Hepatocyte (in vitro differentiated cells): ENCODE results near the gene SDK1. TPM values are rescaled to one million over a fixed set of nuclear protein-coding genes. Genes with fewer than 3 reads are reported as not detected.
A peak's percentile ranks its signal among the peaks of the same experiment; 100 is the strongest.

Experiments
- DNase-seq: peaks from one replicate; pipeline ENCODE4 v3.0.0-alpha.2; 2016; ENCODE audit warnings: low spot score
- H2AFZ ChIP-seq: fragments of 200-600 bp; sonication (generic); 2 replicates; pipeline ENCODE4 v1.6.0; 2016; ENCODE audit warnings: antibody characterized with exemption, mild to moderate bottlenecking
- H3K27ac ChIP-seq: fragments of 200-600 bp; sonication (generic); 2 replicates; pipeline ENCODE4 v1.5.1; 2016; ENCODE audit warnings: mild to moderate bottlenecking
- H3K27me3 ChIP-seq: fragments of 200-600 bp; sonication (generic); 2 replicates; pipeline ENCODE4 v1.6.1; 2016
- H3K36me3 ChIP-seq: fragments of 200-600 bp; sonication (generic); replicated peaks from 2 replicates; pipeline ENCODE4 v1.5.1; 2016; ENCODE audit warnings: low read depth; ENCODE audit not compliant: insufficient read depth
- H3K4me1 ChIP-seq: fragments of 200-600 bp; sonication (generic); 2 replicates; pipeline ENCODE4 v1.5.1; 2016; ENCODE audit warnings: mild to moderate bottlenecking, moderate library complexity; ENCODE audit not compliant: insufficient read depth
- H3K4me2 ChIP-seq: fragments of 200-600 bp; sonication (generic); 2 replicates; pipeline ENCODE4 v1.6.0; 2016
- H3K4me3 ChIP-seq: fragments of 200-600 bp; sonication (generic); 2 replicates; pipeline ENCODE4 v1.5.1; 2016; ENCODE audit warnings: mild to moderate bottlenecking
- H3K79me2 ChIP-seq: fragments of 200-600 bp; sonication (generic); 2 replicates; pipeline ENCODE4 v1.6.0; 2017; ENCODE audit warnings: mild to moderate bottlenecking
- H3K9me2 ChIP-seq: fragments of 200-600 bp; sonication (generic); replicated peaks from 2 replicates; pipeline ENCODE4 v1.6.0; 2017; ENCODE audit warnings: mild to moderate bottlenecking; ENCODE audit not compliant: insufficient read depth
- H3K9me3 ChIP-seq: fragments of 200-600 bp; sonication (generic); 2 replicates; pipeline ENCODE4 v1.5.1; 2016; ENCODE audit warnings: low read depth, mild to moderate bottlenecking
- H4K20me1 ChIP-seq: fragments of 200-600 bp; sonication (generic); 2 replicates; pipeline ENCODE4 v1.6.0; 2016; ENCODE audit warnings: mild to moderate bottlenecking; ENCODE audit not compliant: insufficient read depth, poor library complexity, severe bottlenecking
- EZH2 ChIP-seq: fragments of 200-600 bp; sonication (generic); IDR thresholded peaks from 2 replicates; pipeline ENCODE4 v1.6.1; 2016; ENCODE audit warnings: antibody characterized with exemption, mild to moderate bottlenecking, borderline replicate concordance
- EZH2phosphoT487 ChIP-seq: fragments of 200-600 bp; sonication (generic); IDR thresholded peaks from one replicate; pipeline ENCODE4 v1.6.1; 2018; ENCODE audit warnings: antibody characterized with exemption, mild to moderate bottlenecking, low read depth, moderate library complexity; ENCODE audit not compliant: unreplicated experiment, severe bottlenecking
- WGBS: methylation state at CpG from one replicate; pipeline ENCODE4 v1.1.6; 2016; ENCODE audit warnings: low lambda C conversion rate; ENCODE audit errors: missing lambda C conversion rate; 5-methylcytosine and 5-hydroxymethylcytosine counted together
- polyA plus RNA-seq: library from polyadenylated mRNA; unstranded; fragments of >200 nt; fragmentation: Nextera tagmentation; extraction: Ambion mirVana; gene quantifications from 2 replicates; pipeline ENCODE4 v1.2.1, GENCODE V29; 2016
- total RNA-seq: library from RNA; depleted of rRNA; stranded (reverse); fragments of >200 nt; gene quantifications from 2 replicates; pipeline ENCODE4 v1.2.3, GENCODE V29; 2014
- TF ChIP-seq, protein P1 (sequence below): fragments of 200-600 bp; sonication (generic); IDR thresholded peaks from 2 replicates; pipeline ENCODE4 v1.5.1; 2016; ENCODE audit warnings: antibody characterized with exemption, mild to moderate bottlenecking; ENCODE audit not compliant: poor library complexity

The SDK1 gene
- total and polyA plus RNA-seq, 2 experiments from 2014 or later = 4.3 to 10.0 TPM

DNA sequence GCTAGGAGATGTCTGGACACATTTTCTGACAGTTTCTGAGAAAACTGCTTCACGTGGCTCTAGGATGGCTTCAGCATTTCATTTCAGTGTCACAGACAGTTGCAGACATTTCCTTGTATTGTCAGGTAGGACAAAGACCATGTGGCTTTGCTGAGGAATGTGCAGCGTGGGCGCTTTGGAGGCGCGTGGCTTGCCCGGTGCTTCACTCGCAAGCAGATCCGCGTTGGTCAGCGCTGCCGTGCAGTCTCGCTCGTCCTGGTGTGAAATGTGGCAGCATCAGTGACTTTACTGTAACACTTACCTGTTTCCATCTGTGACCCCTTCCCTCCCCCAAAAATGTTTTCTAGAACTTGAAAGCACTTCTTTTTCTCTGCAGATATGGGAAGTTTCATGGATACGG is 340.5 kb downstream of the SDK1 start:
- H3K9me3 ChIP-seq = no peaks in the 10 kb centered on the region
- H4K20me1 ChIP-seq = no peaks in the 10 kb centered on the region
- H3K9me2 ChIP-seq = no peaks in the 10 kb centered on the region
- H3K4me2 ChIP-seq = no peak overlapping the region
- H3K4me1 ChIP-seq = no peaks in the 10 kb centered on the region
- H3K4me3 ChIP-seq = no peak overlapping the region
- no peak for TF ChIP-seq EZH2phosphoT487
- TF ChIP-seq EZH2 = no peak
- TF ChIP-seq, protein P1, sequence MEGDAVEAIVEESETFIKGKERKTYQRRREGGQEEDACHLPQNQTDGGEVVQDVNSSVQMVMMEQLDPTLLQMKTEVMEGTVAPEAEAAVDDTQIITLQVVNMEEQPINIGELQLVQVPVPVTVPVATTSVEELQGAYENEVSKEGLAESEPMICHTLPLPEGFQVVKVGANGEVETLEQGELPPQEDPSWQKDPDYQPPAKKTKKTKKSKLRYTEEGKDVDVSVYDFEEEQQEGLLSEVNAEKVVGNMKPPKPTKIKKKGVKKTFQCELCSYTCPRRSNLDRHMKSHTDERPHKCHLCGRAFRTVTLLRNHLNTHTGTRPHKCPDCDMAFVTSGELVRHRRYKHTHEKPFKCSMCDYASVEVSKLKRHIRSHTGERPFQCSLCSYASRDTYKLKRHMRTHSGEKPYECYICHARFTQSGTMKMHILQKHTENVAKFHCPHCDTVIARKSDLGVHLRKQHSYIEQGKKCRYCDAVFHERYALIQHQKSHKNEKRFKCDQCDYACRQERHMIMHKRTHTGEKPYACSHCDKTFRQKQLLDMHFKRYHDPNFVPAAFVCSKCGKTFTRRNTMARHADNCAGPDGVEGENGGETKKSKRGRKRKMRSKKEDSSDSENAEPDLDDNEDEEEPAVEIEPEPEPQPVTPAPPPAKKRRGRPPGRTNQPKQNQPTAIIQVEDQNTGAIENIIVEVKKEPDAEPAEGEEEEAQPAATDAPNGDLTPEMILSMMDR = no peak
- no peaks in the 10 kb centered on the region for H3K79me2 ChIP-seq
- no peaks in the 10 kb centered on the region for H3K36me3 ChIP-seq
- no peak for DNase-seq
- WGBS = 94% methylated on average over 14 of the region's 14 CpGs
- H2AFZ ChIP-seq = no peak overlapping the region
- no peaks in the 10 kb centered on the region for H3K27me3 ChIP-seq
- no peak overlapping the region for H3K27ac ChIP-seq

DNA sequence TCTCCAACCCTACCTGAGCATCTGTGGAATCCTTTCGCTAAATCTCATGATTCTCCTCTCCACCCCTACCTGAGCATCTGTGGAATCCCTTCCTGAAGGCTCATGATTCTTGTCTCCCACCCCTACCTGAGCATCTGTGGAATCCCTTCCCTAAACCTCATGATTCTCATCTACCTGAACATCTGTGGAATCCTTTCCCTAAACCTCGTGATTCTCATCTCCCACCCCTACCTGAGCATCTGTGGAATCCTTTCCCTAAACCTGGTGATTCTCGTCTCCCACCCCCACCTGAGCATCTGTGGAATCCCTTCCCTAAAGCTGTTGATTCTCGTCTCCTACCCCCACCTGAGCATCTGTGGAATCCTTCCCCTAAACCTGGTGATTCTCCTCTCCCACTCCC is 342.0 kb downstream of the SDK1 start:
- no peak overlapping the region for H3K4me3 ChIP-seq
- no peaks in the 10 kb centered on the region for H3K79me2 ChIP-seq
- 93% methylated on average over 4 of the region's 4 CpGs for WGBS
- H3K27me3 ChIP-seq = no peaks in the 10 kb centered on the region
- no peak overlapping the region for H3K4me2 ChIP-seq
- TF ChIP-seq EZH2 = no peak
- no peaks in the 10 kb centered on the region for H3K4me1 ChIP-seq
- H3K36me3 ChIP-seq = no peaks in the 10 kb centered on the region
- no peak overlapping the region for H2AFZ ChIP-seq
- H3K27ac ChIP-seq = no peak overlapping the region
- no peaks in the 10 kb centered on the region for H4K20me1 ChIP-seq
- DNase-seq = no peak
- no peaks in the 10 kb centered on the region for H3K9me3 ChIP-seq
- H3K9me2 ChIP-seq = no peaks in the 10 kb centered on the region

DNA sequence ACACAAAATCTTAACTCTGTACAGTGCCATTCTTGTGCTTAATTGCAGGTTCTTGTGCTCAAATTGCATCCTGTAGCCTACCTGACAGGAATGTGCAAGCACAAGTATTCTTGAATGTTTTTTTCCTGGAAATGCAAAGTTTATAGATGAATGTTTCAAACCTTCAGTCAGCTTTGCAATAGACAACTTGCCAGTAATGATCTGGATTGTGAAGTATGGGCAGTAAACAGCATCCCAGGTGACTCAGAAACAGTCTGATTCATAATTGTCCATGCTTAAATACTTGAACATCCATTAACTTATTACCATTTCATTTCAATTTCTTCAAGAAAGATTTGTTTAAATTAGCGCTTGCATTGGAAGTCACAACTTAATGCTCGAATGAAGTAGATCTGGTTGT is 347.2 kb downstream of the SDK1 start:
- 93% methylated on average over 2 of the region's 2 CpGs for WGBS
- no peak for DNase-seq
- Histone ChIP-seq H3K9me3 (no peaks in the 10 kb centered on the region), H3K4me2 (no peak overlapping the region), H3K4me3 (no peak overlapping the region), H3K4me1 (no peaks in the 10 kb centered on the region), H3K79me2 (no peaks in the 10 kb centered on the region), H2AFZ (no peak overlapping the region), H3K9me2 (no peaks in the 10 kb centered on the region), H4K20me1 (no peaks in the 10 kb centered on the region), H3K27ac (no peak overlapping the region), H3K36me3 (no peaks in the 10 kb centered on the region), H3K27me3 (no peaks in the 10 kb centered on the region)
- TF ChIP-seq EZH2phosphoT487 = no peak
- TF ChIP-seq EZH2 = no peak
- TF ChIP-seq, protein P1 = no peak

DNA sequence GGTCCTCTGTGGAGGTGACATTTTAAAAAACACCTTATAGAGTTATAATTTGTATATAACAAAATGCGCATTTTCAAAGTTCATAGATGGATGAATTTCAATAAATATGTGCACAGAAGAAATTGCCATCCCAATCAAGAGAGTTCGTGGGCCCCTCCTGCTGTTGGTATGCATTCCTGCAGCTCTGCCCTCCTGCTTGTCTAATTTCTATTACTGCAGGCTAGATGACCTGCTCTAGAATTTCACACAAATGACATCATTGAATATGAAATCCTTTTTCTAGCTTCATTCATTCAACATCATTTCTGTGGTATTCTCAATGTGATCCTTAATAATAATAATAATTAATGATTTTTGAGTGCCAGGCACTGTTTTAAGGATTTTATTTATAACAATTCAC is 348.2 kb downstream of the SDK1 start:
- H4K20me1 ChIP-seq = no peaks in the 10 kb centered on the region
- DNase-seq = no peak
- no peak overlapping the region for H3K4me3 ChIP-seq
- H3K27ac ChIP-seq = no peak overlapping the region
- H3K79me2 ChIP-seq = no peaks in the 10 kb centered on the region
- H3K9me2 ChIP-seq = no peaks in the 10 kb centered on the region
- no peaks in the 10 kb centered on the region for H3K36me3 ChIP-seq
- H3K4me1 ChIP-seq = no peaks in the 10 kb centered on the region
- no peaks in the 10 kb centered on the region for H3K27me3 ChIP-seq
- no peak overlapping the region for H3K4me2 ChIP-seq
- no peak overlapping the region for H2AFZ ChIP-seq
- TF ChIP-seq EZH2 = no peak
- no peak for TF ChIP-seq EZH2phosphoT487
- TF ChIP-seq, protein P1 = peak; percentile 11
- no peaks in the 10 kb centered on the region for H3K9me3 ChIP-seq
- WGBS = 95% methylated on average over 2 of the region's 2 CpGs
